Measurements from ENCODE around the gene MVB12B. TPM values are rescaled to one million over a fixed set of nuclear protein-coding genes. Genes with fewer than 3 reads are reported as not detected.

The MVB12B gene
- total RNA-seq, 1 donor from 2014 or later, result 12.8 TPM

DNA sequence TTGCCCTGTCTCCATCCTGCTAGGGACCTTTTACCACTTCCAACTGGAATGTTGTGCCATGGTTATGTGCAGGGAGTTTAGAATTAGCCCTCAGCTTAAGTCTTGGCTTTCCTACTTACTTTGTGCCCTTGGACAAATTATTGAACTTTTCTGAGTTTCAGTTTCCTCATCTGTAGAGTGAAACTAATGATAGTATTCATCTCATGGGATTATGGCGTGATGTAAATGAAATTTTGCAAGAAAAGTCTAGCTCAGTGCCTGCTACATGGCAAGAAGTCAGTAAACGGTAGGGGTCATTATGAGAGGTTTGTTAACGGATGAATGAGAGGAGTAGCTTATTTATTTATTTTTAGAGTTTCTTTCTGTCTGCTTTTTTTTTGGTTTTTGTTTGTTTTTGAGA is 1.8 kb downstream of the MVB12B start:
- peaks cover 27% of the 10 kb centered on the region for H4K20me1 ChIP-seq (ENCODE audit: insufficient read depth, low read length)
- Mint-ChIP-seq H3K4me1 (ENCODE audit: low read depth, unreplicated experiment) (peaks cover 16% of the 10 kb centered on the region), H3K27me3 (ENCODE audit: low read depth, unreplicated experiment) (no peaks in the 10 kb centered on the region), H3K4me3 (ENCODE audit: unreplicated experiment) (peak overlapping the region; percentile 82), H3K36me3 (ENCODE audit: low read depth, unreplicated experiment) (peaks cover 2% of the 10 kb centered on the region), H3K9me3 (ENCODE audit: unreplicated experiment) (peaks cover 4% of the 10 kb centered on the region), H3K27ac (ENCODE audit: unreplicated experiment) (no peak overlapping the region)
- H3K4me2 ChIP-seq (ENCODE audit: low read length), result no peak overlapping the region
- no peaks in the 10 kb centered on the region for H3K27me3 ChIP-seq (ENCODE audit: insufficient read depth, low read length)
- no peak for TF ChIP-seq EZH2 (IDR thresholded peaks at IDR 0.05; ENCODE audit: insufficient read depth, low read length)
- TF ChIP-seq, protein P1, sequence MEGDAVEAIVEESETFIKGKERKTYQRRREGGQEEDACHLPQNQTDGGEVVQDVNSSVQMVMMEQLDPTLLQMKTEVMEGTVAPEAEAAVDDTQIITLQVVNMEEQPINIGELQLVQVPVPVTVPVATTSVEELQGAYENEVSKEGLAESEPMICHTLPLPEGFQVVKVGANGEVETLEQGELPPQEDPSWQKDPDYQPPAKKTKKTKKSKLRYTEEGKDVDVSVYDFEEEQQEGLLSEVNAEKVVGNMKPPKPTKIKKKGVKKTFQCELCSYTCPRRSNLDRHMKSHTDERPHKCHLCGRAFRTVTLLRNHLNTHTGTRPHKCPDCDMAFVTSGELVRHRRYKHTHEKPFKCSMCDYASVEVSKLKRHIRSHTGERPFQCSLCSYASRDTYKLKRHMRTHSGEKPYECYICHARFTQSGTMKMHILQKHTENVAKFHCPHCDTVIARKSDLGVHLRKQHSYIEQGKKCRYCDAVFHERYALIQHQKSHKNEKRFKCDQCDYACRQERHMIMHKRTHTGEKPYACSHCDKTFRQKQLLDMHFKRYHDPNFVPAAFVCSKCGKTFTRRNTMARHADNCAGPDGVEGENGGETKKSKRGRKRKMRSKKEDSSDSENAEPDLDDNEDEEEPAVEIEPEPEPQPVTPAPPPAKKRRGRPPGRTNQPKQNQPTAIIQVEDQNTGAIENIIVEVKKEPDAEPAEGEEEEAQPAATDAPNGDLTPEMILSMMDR (IDR thresholded peaks at IDR 0.05; ENCODE audit: insufficient read depth, low read depth, low read length), result no peak
- FAIRE-seq, result no peak
- H3K4me1 ChIP-seq (ENCODE audit: insufficient read depth, low read length), result peaks cover 6% of the 10 kb centered on the region
- H3K79me2 ChIP-seq (ENCODE audit: insufficient read depth, low read length), result peaks cover 34% of the 10 kb centered on the region
- no peak for DNase-seq (ENCODE audit: low read depth)
- H3K36me3 ChIP-seq (ENCODE audit: insufficient read depth, low read length), result no peaks in the 10 kb centered on the region
- H3K27ac ChIP-seq (ENCODE audit: low read depth, low read length), result no peak overlapping the region
- H3K9me3 ChIP-seq (ENCODE audit: insufficient read depth, low read depth, low read length), result no peaks in the 10 kb centered on the region
- H3K4me3 ChIP-seq (ENCODE audit: insufficient read depth, low read depth, low read length), result no peak overlapping the region
- H2AFZ ChIP-seq (ENCODE audit: low read depth, low read length), result no peak overlapping the region
- H3K9ac ChIP-seq (ENCODE audit: low read length), result no peak overlapping the region

DNA sequence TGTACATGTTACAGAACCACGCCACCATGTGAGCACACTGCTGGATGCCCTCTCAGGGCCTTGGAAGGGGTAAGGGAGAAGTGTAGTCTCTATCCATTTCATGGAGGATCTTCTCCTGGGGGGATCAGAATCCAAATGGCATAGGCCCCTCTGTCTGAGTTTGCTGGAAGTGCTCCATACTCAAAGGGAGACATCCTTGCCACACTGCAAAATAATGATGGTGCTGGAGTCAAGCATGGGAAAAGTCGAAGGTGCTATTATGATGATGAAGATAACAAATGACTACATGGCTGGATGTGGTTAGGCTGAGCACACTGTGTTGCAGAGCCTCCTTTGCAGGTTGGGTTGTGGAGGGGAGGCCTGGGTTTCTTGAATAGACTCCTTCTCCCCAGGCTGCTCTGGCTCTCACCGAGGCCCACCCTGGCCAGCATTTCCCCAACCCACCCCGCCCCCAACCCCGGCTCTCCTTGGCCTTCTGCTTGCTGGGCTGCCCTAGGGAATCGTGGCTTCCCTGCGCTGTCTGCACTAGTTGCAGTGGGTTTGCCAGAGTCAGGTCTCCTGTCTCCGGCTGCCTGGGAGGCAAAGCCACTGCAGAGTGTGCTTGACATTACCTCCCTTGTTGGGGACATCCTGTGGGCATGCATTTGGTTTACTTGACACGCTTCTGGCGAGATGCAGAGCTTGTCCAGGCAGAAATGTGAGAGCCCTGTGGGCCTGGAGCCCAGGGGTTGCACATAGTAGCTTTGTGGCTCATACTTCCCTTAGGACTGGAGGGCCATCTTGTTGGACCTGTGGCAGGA is 3.0 kb downstream of the MVB12B start:
- Histone ChIP-seq H3K9me3 (ENCODE audit: insufficient read depth, low read depth, low read length) (no peaks in the 10 kb centered on the region), H3K4me2 (ENCODE audit: low read length) (no peak overlapping the region), H3K36me3 (ENCODE audit: insufficient read depth, low read length) (no peaks in the 10 kb centered on the region), H4K20me1 (ENCODE audit: insufficient read depth, low read length) (peaks cover 37% of the 10 kb centered on the region), H3K27me3 (ENCODE audit: insufficient read depth, low read length) (no peaks in the 10 kb centered on the region), H2AFZ (ENCODE audit: low read depth, low read length) (no peak overlapping the region), H3K4me3 (ENCODE audit: insufficient read depth, low read depth, low read length) (no peak overlapping the region), H3K79me2 (ENCODE audit: insufficient read depth, low read length) (peaks cover 40% of the 10 kb centered on the region), H3K27ac (ENCODE audit: low read depth, low read length) (no peak overlapping the region), H3K4me1 (ENCODE audit: insufficient read depth, low read length) (peaks cover 9% of the 10 kb centered on the region), H3K9ac (ENCODE audit: low read length) (no peak overlapping the region)
- H3K36me3 Mint-ChIP-seq (ENCODE audit: low read depth, unreplicated experiment), result peaks cover 2% of the 10 kb centered on the region
- no peak overlapping the region for H3K4me3 Mint-ChIP-seq (ENCODE audit: unreplicated experiment)
- H3K27ac Mint-ChIP-seq (ENCODE audit: unreplicated experiment), result no peak overlapping the region
- DNase-seq (ENCODE audit: low read depth), result no peak
- peaks cover 16% of the 10 kb centered on the region for H3K4me1 Mint-ChIP-seq (ENCODE audit: low read depth, unreplicated experiment)
- H3K9me3 Mint-ChIP-seq (ENCODE audit: unreplicated experiment), result no peaks in the 10 kb centered on the region
- no peaks in the 10 kb centered on the region for H3K27me3 Mint-ChIP-seq (ENCODE audit: low read depth, unreplicated experiment)
- TF ChIP-seq, protein P1 (IDR thresholded peaks at IDR 0.05; ENCODE audit: insufficient read depth, low read depth, low read length), result no peak
- TF ChIP-seq EZH2 (IDR thresholded peaks at IDR 0.05; ENCODE audit: insufficient read depth, low read length), result no peak
- no peak for FAIRE-seq

DNA sequence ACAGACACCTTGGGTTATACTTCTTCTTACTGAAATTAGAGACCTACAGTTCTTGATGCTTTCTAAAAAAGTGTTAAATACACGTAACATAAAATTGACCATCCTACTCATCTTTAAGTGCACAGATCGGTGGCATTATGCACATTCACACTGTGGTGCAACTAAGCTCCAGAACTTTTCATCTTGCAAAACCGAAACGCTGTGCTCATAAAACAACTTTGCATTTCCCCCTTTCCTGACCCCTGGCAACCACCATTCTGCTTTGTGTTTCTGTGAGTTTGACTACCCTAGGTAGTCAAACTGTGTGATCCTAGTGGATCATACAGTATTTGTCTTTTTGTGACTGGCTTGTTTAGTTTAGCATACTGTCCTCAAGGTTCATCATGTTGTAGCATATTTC is 3.9 kb downstream of the MVB12B start:
- Histone ChIP-seq H3K27me3 (ENCODE audit: insufficient read depth, low read length) (no peaks in the 10 kb centered on the region), H3K36me3 (ENCODE audit: insufficient read depth, low read length) (no peaks in the 10 kb centered on the region), H3K27ac (ENCODE audit: low read depth, low read length) (no peak overlapping the region), H3K9ac (ENCODE audit: low read length) (no peak overlapping the region), H3K4me1 (ENCODE audit: insufficient read depth, low read length) (peaks cover 14% of the 10 kb centered on the region), H2AFZ (ENCODE audit: low read depth, low read length) (no peak overlapping the region), H3K9me3 (ENCODE audit: insufficient read depth, low read depth, low read length) (no peaks in the 10 kb centered on the region), H3K79me2 (ENCODE audit: insufficient read depth, low read length) (peaks cover 40% of the 10 kb centered on the region), H3K4me2 (ENCODE audit: low read length) (no peak overlapping the region), H3K4me3 (ENCODE audit: insufficient read depth, low read depth, low read length) (no peak overlapping the region), H4K20me1 (ENCODE audit: insufficient read depth, low read length) (peaks cover 43% of the 10 kb centered on the region)
- Mint-ChIP-seq H3K4me1 (ENCODE audit: low read depth, unreplicated experiment) (peaks cover 16% of the 10 kb centered on the region), H3K27ac (ENCODE audit: unreplicated experiment) (no peak overlapping the region), H3K27me3 (ENCODE audit: low read depth, unreplicated experiment) (no peaks in the 10 kb centered on the region), H3K9me3 (ENCODE audit: unreplicated experiment) (no peaks in the 10 kb centered on the region), H3K4me3 (ENCODE audit: unreplicated experiment) (no peak overlapping the region), H3K36me3 (ENCODE audit: low read depth, unreplicated experiment) (peaks cover 2% of the 10 kb centered on the region)
- FAIRE-seq (no peak), DNase-seq (ENCODE audit: low read depth) (no peak)
- no peak for TF ChIP-seq EZH2 (IDR thresholded peaks at IDR 0.05; ENCODE audit: insufficient read depth, low read length)
- TF ChIP-seq, protein P1 (IDR thresholded peaks at IDR 0.05; ENCODE audit: insufficient read depth, low read depth, low read length), result no peak

Data from astrocyte (in vitro differentiated cells and primary cell).